Stimulated activated CD8-positive, alpha-beta memory T cell treated with anti-CD3 and anti-CD28 coated beads, Interleukin-12 subunit alpha, Interleukin-12 subunit beta, amount 100 ng/mL, for 4 hours (primary cell): Measurements from ENCODE around the gene CELA2B.
"Not testable (repeated sequence)": the region's sequence is repeated elsewhere in the genome, so short reads cannot be mapped to it uniquely, and the experiment has no call there.

Experiments used
- DNase-seq: peaks from one replicate; pipeline ENCODE4 v3.0.0-alpha.2; 2020; ENCODE audit warnings: low read depth

CELA2B gene

GRCh38 chr1:15501208-15502032 lies 25.5 kb downstream of the CELA2B start:
- peak; percentile 10 for DNase-seq

- DNase-seq: no peak
Observed at GRCh38 chr1:15504436-15504835, 28.5 kb downstream of the CELA2B start.

- DNase-seq: no peak
Observed at GRCh38 chr1:15506831-15507230, 30.9 kb downstream of the CELA2B start.

- no peak for DNase-seq
Observed at GRCh38 chr1:15507278-15507677, 31.4 kb downstream of the CELA2B start.

GRCh38 chr1:15508700-15509487 lies 33.0 kb downstream of the CELA2B start:
- no peak for DNase-seq

GRCh38 chr1:15509586-15509985 lies 33.7 kb downstream of the CELA2B start:
- DNase-seq: no peak

- DNase-seq: no peak
Observed at GRCh38 chr1:15510611-15511405, 34.9 kb downstream of the CELA2B start.

GRCh38 chr1:15513192-15513591 lies 37.3 kb downstream of the CELA2B start:
- no peak for DNase-seq

GRCh38 chr1:15513919-15514318 lies 38.0 kb downstream of the CELA2B start:
- no peak for DNase-seq

- not testable (repeated sequence) for DNase-seq
Observed at GRCh38 chr1:15514557-15514956, 38.7 kb downstream of the CELA2B start.

GRCh38 chr1:15515022-15515663 lies 39.2 kb downstream of the CELA2B start:
- no peak for DNase-seq

- no peak for DNase-seq
Observed at GRCh38 chr1:15519625-15520024, 43.7 kb downstream of the CELA2B start.

- not testable (repeated sequence) for DNase-seq
Observed at GRCh38 chr1:15521206-15521906, 45.5 kb downstream of the CELA2B start.

GRCh38 chr1:15522551-15522950 lies 46.6 kb downstream of the CELA2B start:
- no peak for DNase-seq

GRCh38 chr1:15523104-15524020 lies 47.5 kb downstream of the CELA2B start:
- DNase-seq: no peak

GRCh38 chr1:15524021-15524282 lies 48.0 kb downstream of the CELA2B start, which contains the start of gene CASP9:
Gene CASP9, minus strand, starts transcription at chr1:15524215. Its CDS starts 15 bp downstream, at chr1:15524200.
- no peak for DNase-seq

- DNase-seq: peak; percentile 99
Observed at GRCh38 chr1:15524283-15525049, 48.6 kb downstream of the CELA2B start.

GRCh38 chr1:15525050-15526020 lies 49.4 kb downstream of the CELA2B start:
- no peak for DNase-seq
